ENCODE results near the gene RTN4RL1. TPM values are rescaled to one million over a fixed set of nuclear protein-coding genes. Genes with fewer than 3 reads are reported as not detected.
"Not testable (repeated sequence)": the region's sequence is repeated elsewhere in the genome, so short reads cannot be mapped to it uniquely, and the experiment has no call there.

RTN4RL1 gene
- total RNA-seq, 1 donor from 2014 or later: 0.32 TPM

- intact Hi-C loops (cut with DNase I): no loop called here
- no peak for DNase-seq (ENCODE audit: low spot score)
These were observed 111.4 kb downstream of the RTN4RL1 start for GRCh38 chr17:1913702-1914101.

GRCh38 chr17:1912146-1912545 is 113.0 kb downstream of the RTN4RL1 start:
- no peak for DNase-seq (ENCODE audit: low spot score)

GRCh38 chr17:1909985-1910384 is 115.1 kb downstream of the RTN4RL1 start:
- intact Hi-C loops (cut with DNase I): loop anchor here (10.0 kb wide), 1 partner anchor 375 kb away; no protein-coding TSS in a partner anchor
- DNase-seq (ENCODE audit: low spot score): no peak

More at GRCh38 chr17:1912146-1912545, 113.0 kb downstream of the RTN4RL1 start:
- intact Hi-C loops (cut with DNase I): no loop called here

- DNase-seq (ENCODE audit: low spot score): no peak
- intact Hi-C loops (cut with DNase I): loop anchor here (1.0 to 10.0 kb wide), 2 partner anchors 117 to 376 kb away; no protein-coding TSS in a partner anchor
These were observed 116.3 kb downstream of the RTN4RL1 start for GRCh38 chr17:1908699-1909309.

GRCh38 chr17:1907909-1908698 is 117.0 kb downstream of the RTN4RL1 start:
- intact Hi-C loops (cut with DNase I): loop anchor here (1.0 to 10.0 kb wide), 2 partner anchors 118 to 377 kb away; no protein-coding TSS in a partner anchor
- no peak for DNase-seq (ENCODE audit: low spot score)

- DNase-seq (ENCODE audit: low spot score): no peak
- intact Hi-C loops (cut with DNase I): loop anchor here (10.0 kb wide), 1 partner anchor 378 kb away; no protein-coding TSS in a partner anchor
These were observed 117.9 kb downstream of the RTN4RL1 start for GRCh38 chr17:1907216-1907631.

GRCh38 chr17:1906662-1907101 is 118.5 kb downstream of the RTN4RL1 start:
- no peak for DNase-seq (ENCODE audit: low spot score)

GRCh38 chr17:1905190-1905913 is 119.8 kb downstream of the RTN4RL1 start:
- intact Hi-C loops (cut with DNase I): loop anchor here (10.0 kb wide), 1 partner anchor 379 kb away; no protein-coding TSS in a partner anchor

More at GRCh38 chr17:1906662-1907101, 118.5 kb downstream of the RTN4RL1 start:
- intact Hi-C loops (cut with DNase I): loop anchor here (10.0 kb wide), 1 partner anchor 378 kb away; no protein-coding TSS in a partner anchor

GRCh38 chr17:1904273-1905182 is 120.6 kb downstream of the RTN4RL1 start:
- intact Hi-C loops (cut with DNase I): loop anchor here (10.0 kb wide), 1 partner anchor 380 kb away; no protein-coding TSS in a partner anchor
- DNase-seq (ENCODE audit: low spot score): no peak

More at GRCh38 chr17:1905190-1905913, 119.8 kb downstream of the RTN4RL1 start:
- DNase-seq (ENCODE audit: low spot score): no peak

GRCh38 chr17:1899403-1900000 is 125.6 kb downstream of the RTN4RL1 start:
- intact Hi-C loops (cut with DNase I): no loop called here
- no peak for DNase-seq (ENCODE audit: low spot score)

- intact Hi-C loops (cut with DNase I): no loop called here
- DNase-seq (ENCODE audit: low spot score): no peak
These were observed 126.3 kb downstream of the RTN4RL1 start for GRCh38 chr17:1898872-1899271.

- intact Hi-C loops (cut with DNase I): no loop called here
- DNase-seq (ENCODE audit: low spot score): no peak
These were observed 126.8 kb downstream of the RTN4RL1 start for GRCh38 chr17:1898332-1898731.

GRCh38 chr17:1897105-1897656 is 128.0 kb downstream of the RTN4RL1 start:
- intact Hi-C loops (cut with DNase I): no loop called here
- DNase-seq (ENCODE audit: low spot score): no peak

GRCh38 chr17:1896243-1897104 is 128.7 kb downstream of the RTN4RL1 start:
- DNase-seq (ENCODE audit: low spot score): no peak
- intact Hi-C loops (cut with DNase I): no loop called here

GRCh38 chr17:1895479-1895878 is 129.7 kb downstream of the RTN4RL1 start:
- DNase-seq (ENCODE audit: low spot score); intact Hi-C loops (cut with DNase I): not testable (repeated sequence)

- intact Hi-C loops (cut with DNase I): no loop called here
- DNase-seq (ENCODE audit: low spot score): no peak
These were observed 130.3 kb downstream of the RTN4RL1 start for GRCh38 chr17:1894753-1895339.
